AG08396 (cell line): Measurements from ENCODE around the gene AK5.
A peak's percentile ranks its signal among the peaks of the same experiment; 100 is the strongest.

ENCODE experiments used
- DNase-seq: peaks from one replicate; pipeline ENCODE4 v3.0.0; 2012; ENCODE audit warnings: low spot score, mixed read lengths

The AK5 gene

GRCh38 chr1:77350012-77350770, 68.4 kb downstream of the AK5 start:
- no peak for DNase-seq

DNA sequence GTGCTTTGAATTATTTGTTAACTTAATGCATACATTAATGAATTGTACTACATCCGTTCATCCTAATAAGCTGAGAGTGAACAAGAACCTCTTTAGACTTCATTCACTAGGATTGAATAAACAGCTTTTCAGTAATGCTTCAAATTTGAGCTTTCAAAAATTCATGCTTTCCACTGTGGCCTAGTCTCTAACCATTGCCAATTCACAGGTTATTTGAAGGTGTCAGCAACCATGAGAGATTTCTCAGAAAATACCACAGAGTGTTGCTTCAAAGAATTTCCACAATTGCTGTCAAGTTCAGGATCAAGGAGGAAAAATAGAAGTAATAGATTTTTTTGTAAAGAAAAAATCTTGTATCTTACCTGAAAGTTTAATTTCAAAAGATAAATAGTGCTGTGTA, 72.7 kb downstream of the AK5 start:
- no peak for DNase-seq

DNA sequence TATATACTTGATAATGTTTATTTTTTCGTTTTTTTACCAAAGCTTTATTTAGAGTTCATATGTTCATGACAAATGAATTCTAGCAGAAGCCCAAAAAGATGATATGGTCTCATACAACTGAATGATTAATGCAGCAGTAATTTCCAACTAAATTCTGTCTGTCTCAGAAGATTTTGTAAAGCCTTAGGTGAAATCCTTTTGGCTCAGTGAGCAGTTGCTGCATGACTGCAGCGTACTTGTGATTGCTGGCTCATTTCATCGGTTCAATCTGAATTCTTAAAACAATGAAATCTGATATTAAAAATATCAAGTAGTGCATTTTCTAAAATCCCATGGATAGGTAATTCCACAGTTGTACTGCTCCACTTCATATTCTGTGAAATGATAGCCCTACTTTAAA, 73.2 kb downstream of the AK5 start:
- DNase-seq = no peak

GRCh38 chr1:77356136-77356535, 74.3 kb downstream of the AK5 start:
- DNase-seq = no peak

DNA sequence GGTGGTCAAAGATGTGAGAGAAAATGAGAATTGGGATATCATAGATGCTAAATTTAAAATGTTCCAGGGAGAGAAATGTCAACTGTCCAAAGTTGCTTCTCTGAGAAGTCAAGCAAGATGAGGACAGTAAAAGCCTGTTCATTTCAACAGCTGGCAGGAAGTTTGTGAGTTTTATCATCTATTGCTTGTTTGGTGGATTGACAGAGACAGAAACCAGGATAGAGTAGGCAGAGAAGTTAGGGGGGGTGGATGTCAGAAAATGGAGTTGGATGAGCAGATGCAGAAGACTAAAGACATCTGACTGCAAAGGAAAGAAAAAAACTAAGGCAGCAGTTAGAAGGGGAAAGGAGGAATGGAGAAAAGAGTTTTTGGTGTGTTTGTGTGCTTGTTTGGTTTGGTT, 78.4 kb downstream of the AK5 start:
- no peak for DNase-seq

- DNase-seq = no peak
Observed at GRCh38 chr1:77361621-77362020, 79.8 kb downstream of the AK5 start.

DNA sequence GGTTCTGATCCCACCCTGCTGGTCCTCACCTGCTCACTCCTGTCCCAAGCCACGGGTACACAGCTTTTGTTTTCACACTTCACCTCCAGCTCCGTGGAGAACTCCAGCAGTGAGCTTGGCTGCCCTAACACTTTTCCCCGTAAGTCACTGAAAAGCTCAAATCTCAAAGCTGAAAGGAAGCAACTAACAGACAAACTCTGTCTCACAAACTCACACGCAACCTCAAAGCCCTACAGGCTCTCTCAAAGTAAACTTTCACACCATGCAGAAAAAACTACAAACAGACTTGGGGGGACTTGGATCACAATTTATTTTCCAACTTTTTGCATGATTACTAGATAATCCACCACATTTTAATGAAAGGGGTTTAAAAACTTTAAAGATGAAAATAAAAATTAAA, 88.3 kb downstream of the AK5 start:
- peak; percentile 17 for DNase-seq

GRCh38 chr1:77370583-77371306, 88.9 kb downstream of the AK5 start:
- DNase-seq = peak; percentile 62

- DNase-seq = no peak
Observed at GRCh38 chr1:77371396-77371795, 89.6 kb downstream of the AK5 start.

DNA sequence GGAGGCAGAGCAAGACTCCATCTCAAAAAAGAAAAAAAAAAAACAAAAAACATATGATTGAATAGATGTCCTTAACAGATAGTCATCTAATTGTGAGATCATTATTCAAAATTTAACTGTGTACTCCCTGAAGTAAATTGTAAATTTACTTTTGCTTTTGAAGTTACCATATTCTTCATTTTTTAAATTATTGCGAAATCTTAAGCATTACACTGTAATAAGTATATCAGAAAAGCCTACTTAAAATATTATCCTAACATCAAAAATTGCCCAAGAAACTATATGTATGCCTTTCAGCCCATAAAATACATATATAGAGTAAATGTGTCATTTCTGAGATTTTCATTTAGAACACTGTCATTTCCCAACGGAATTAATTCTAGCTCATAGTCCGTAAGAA, 91.9 kb downstream of the AK5 start:
- no peak for DNase-seq

- no peak for DNase-seq
Observed at GRCh38 chr1:77375541-77375940, 93.7 kb downstream of the AK5 start.

GRCh38 chr1:77375990-77376389, 94.2 kb downstream of the AK5 start:
- DNase-seq = no peak

DNA sequence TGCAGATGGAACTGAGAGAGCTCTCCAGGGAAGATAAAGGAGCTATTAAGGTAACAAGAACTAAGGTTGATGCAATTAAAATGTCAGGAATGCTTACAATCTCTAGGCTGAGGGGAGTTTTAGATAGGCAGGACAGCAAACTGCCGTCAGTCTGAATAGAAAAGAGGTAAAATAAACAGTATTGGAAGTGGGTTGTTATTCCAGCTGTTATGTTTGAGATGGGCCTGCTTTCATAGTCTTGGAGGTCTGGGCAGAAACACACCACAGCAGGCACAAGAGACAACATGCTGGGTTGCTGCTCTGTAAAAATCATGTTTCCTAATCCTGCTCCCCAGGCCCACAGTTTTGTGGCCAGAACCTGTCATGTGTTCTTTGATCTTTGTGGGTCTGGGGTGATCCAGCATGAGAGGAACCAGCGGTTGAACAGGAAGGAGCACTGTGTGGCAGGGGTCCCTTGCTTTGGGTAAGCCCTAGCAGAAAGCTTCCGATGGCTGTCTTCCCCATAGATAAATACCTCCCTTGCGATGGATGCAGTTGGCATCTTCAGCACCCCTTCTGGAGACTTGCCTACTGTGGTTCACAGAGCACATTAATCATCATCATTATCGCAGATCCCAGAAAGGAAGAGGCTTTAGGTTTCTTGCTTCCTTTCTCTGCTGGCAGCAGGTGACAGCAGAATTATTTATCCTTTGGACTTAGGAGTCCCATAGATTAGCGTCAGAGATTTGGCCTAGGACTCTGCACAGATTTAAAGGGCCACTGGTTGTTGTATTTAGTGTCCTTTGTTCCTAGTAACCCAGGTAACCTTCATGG, 97.1 kb downstream of the AK5 start:
- DNase-seq = no peak

DNA sequence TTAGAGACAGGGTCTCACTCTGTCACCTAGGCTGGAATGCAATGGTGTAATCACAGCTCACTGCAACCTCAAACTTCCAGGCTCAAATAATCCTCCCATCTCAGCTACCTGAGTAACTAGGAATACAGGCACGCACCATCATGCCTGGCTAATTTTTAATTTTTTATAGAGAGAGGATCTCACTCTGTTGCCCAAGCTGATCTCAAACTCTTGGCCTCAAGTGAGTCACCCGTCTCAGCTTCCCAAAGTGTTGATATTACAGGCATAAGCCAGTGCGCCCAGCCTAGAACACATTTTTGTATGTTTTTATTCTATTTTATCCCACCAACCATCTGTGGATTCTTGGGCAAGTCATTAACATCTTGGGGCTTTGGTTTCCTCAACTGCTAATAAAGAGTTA, 100.5 kb downstream of the AK5 start:
- no peak for DNase-seq

DNA sequence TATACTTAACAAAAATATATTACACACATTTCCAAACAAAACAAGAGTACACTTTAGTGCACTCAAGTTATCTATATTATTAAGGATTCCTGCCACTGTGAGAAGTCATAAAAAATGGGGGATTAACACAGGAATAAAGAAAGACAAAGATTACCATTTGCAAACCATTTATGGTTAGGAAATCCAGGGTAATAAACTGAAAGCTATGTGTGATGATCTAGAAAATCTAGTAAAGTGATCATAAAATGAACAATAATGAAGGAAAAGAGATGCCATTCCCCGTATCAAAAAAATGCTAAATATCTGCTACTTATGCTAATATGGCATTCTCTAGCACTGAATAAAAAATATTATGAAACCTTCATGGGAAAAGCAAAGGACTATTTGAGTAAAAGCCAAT, 101.4 kb downstream of the AK5 start:
- no peak for DNase-seq

DNA sequence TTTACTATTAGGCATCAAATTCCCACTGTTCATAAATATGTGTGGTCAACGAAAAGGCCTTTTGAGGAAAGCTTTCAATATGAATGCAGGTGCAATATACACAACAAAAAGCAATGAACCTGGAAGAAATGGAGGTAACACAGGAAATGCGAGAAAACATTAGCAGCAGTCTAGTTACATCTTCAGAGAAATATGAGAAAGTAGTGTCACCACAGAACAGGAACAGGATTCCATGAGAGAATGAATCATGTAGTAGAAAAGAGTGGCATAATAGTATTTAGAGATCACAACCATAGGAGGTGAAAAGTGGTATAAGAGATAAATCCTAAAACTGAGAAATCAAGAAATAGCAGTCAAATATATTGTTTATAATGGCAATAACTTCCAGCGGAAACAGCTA, 103.7 kb downstream of the AK5 start:
- no peak for DNase-seq

GRCh38 chr1:77386276-77386675, 104.5 kb downstream of the AK5 start:
- DNase-seq = no peak

- DNase-seq = no peak
Observed at GRCh38 chr1:77387553-77387952, 105.7 kb downstream of the AK5 start.

DNA sequence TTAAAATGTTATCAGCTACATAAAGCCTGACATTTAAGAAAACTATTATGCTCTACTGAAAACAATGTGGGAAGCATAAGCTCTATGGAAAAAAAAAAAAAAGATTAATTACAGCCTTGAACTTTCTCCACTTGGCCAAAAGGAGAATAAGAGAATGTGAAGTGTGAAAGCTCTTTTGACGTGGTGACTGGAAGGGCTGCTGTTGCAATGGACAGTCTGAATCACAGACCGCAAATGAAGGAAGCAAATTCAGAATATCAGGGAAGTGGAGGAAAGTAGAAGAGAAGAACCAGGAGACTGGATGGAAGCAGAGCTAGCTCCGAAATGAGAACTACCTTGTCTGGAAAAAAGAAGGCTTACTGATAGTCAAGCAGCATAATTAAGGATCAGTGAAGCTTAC, 106.8 kb downstream of the AK5 start:
- DNase-seq = no peak

- no peak for DNase-seq
Observed at GRCh38 chr1:77392486-77392885, 110.7 kb downstream of the AK5 start.

GRCh38 chr1:77394166-77394565, 112.3 kb downstream of the AK5 start:
- no peak for DNase-seq

GRCh38 chr1:77395051-77395450, 113.2 kb downstream of the AK5 start:
- no peak for DNase-seq

DNA sequence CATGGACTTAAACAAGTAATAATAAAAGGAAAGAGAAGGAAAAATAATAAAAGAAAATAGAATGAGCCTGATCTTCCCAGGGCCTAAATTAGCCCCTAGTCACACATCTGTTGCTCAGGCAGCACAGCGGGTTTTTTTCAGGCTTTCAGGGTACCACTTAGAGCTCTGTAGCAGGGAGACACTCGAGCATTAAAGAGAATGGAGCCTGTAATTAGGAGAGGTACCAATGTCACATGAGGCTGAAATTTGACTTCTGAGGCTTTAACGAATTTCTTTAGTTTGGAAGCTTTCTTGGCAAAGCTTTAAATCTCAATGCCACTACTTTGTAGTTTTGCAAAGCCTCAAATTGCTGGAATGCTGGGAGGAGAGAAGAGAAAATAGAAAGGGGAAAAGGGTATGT, 116.3 kb downstream of the AK5 start:
- DNase-seq = no peak
